HepG2 (cell line): ENCODE results near the gene MTMR10. TPM values are rescaled to one million over a fixed set of nuclear protein-coding genes. Genes with fewer than 3 reads are reported as not detected.

Experiments used
- ATAC-seq: fragments of 200-7000 bp; cut with Tn5 transposase; 3 replicates; pipeline ENCODE4 v1.9.1; 2020; ENCODE audit warnings: mild to moderate bottlenecking, moderate library complexity
- BruUV-seq: library from RNA; stranded (reverse); fragments of 400-500 nt; replicated peaks from 2 replicates; lab custom pipeline; 2021; lab: Mats Ljungman, UMichigan
- CTCF ChIA-PET: fragments of 300-600 bp; formaldehyde crosslinking; extraction: SDS; loops from one replicate; lab custom pipeline; 2021; ENCODE audit warnings: low total read pairs, inconsistent platforms, low intra/inter-chr PET ratio; lab: Yijun Ruan, JAX
- POLR2A ChIA-PET: fragments of 350-600 bp; sonication (Branson Sonifier 250); formaldehyde crosslinking; loops from one replicate; lab custom pipeline; 2020; ENCODE audit warnings: antibody characterized with exemption, inconsistent platforms; lab: Yijun Ruan, JAX
- DNase-seq: peaks from one replicate; pipeline ENCODE4 v3.0.0-alpha.2; 2015; ENCODE audit warnings: low spot score
- FAIRE-seq: peaks from 3 replicates; lab custom pipeline; 2011; peaks lifted over from hg19 to GRCh38; lab: Jason Lieb, UNC
- H2AFZ ChIP-seq: one replicate; pipeline ENCODE4 v1.6.1; 2011; ENCODE audit warnings: low read length, inconsistent platforms
- H3K27ac ChIP-seq: fragments of 300-600 bp; 3 replicates; pipeline ENCODE4 v1.8.0; 2011; ENCODE audit warnings: mixed run types, mild to moderate bottlenecking, mixed read lengths, low read length, inconsistent platforms; ENCODE audit not compliant: insufficient read depth; ENCODE audit errors: extremely low read length
- H3K27me3 ChIP-seq, 2 experiments: fragments of 200-600 bp in 1 of 2; 2 replicates in 1 of 2; 3 replicates in 1 of 2; pipeline versions ENCODE4 v1.6.0 to v1.8.0; 2011; ENCODE audit warnings: low read length in 2 of 2, mild to moderate bottlenecking in 2 of 2, moderate library complexity in 2 of 2, inconsistent platforms in 1 of 2; ENCODE audit not compliant: insufficient read depth in 2 of 2, control insufficient read depth in 1 of 2
- H3K36me3 ChIP-seq, 2 experiments: fragments of 200-600 bp in 1 of 2; replicated peaks in 1 of 2; 2 replicates in 1 of 2; 3 replicates in 1 of 2; pipeline versions ENCODE4 v1.5.1 to v1.8.0; 2011; ENCODE audit warnings: low read length in 2 of 2, inconsistent platforms in 1 of 2; ENCODE audit not compliant: insufficient read depth in 2 of 2, control insufficient read depth in 1 of 2
- H3K4me1 ChIP-seq: 2 replicates; pipeline ENCODE4 v1.5.1; 2012; ENCODE audit warnings: low read length, inconsistent platforms; ENCODE audit not compliant: insufficient read depth
- H3K4me2 ChIP-seq: 2 replicates; pipeline ENCODE4 v1.6.0; 2011; ENCODE audit warnings: low read depth, low read length, inconsistent platforms
- H3K4me3 ChIP-seq, 3 experiments: fragments of 200-600 bp in 1 of 3; sonication (generic), shearing (Covaris generic) in 1 of 3; replicated peaks in 1 of 3; 2 replicates each; pipeline ENCODE4 v1.5.1; 2011 to 2016; ENCODE audit warnings: low read length in 3 of 3, inconsistent platforms in 2 of 3, low read depth in 2 of 3, mild to moderate bottlenecking in 2 of 3, control low read depth in 1 of 3, mixed read lengths in 1 of 3; ENCODE audit not compliant: insufficient read depth in 1 of 3
- H3K79me2 ChIP-seq: one replicate; pipeline ENCODE4 v1.6.1; 2011; ENCODE audit warnings: low read length, inconsistent platforms; ENCODE audit not compliant: insufficient read depth
- H3K9ac ChIP-seq: 2 replicates; pipeline ENCODE4 v1.6.0; 2011; ENCODE audit warnings: mild to moderate bottlenecking, low read depth, low read length, inconsistent platforms; ENCODE audit not compliant: insufficient read depth
- H3K9me3 ChIP-seq: 2 replicates; pipeline ENCODE4 v1.5.1; 2012; ENCODE audit warnings: mild to moderate bottlenecking, low read length
- H4K20me1 ChIP-seq: 2 replicates; pipeline ENCODE4 v1.6.0; 2011; ENCODE audit warnings: inconsistent platforms, mild to moderate bottlenecking, low read length, moderate library complexity; ENCODE audit not compliant: insufficient read depth
- EHMT2 ChIP-seq: fragments of 200-600 bp; sonication (generic); IDR thresholded peaks from 2 replicates; pipeline ENCODE4 v1.7.0; 2017; ENCODE audit warnings: antibody characterized with exemption, low read depth, low read length, borderline replicate concordance
- JDP2 ChIP-seq: sonication (generic); formaldehyde crosslinking; IDR thresholded peaks from 2 replicates; pipeline ENCODE4 v1.8.1; 2022; ENCODE audit warnings: missing genetic modification reagents, borderline replicate concordance
- STAG1 ChIP-seq: sonication (generic); formaldehyde crosslinking; IDR thresholded peaks from 2 replicates; pipeline ENCODE4 v1.4.0; 2020; ENCODE audit warnings: missing genetic modification reagents
- ZNF326 ChIP-seq: sonication (generic); formaldehyde crosslinking; IDR thresholded peaks from 2 replicates; pipeline ENCODE4 v1.4.0; 2020; ENCODE audit warnings: missing genetic modification reagents, borderline replicate concordance
- ZNF790 ChIP-seq: sonication (generic); formaldehyde crosslinking; IDR thresholded peaks from 2 replicates; pipeline ENCODE4 v1.8.0; 2022; ENCODE audit warnings: missing genetic modification reagents, mild to moderate bottlenecking, borderline replicate concordance
- WGBS: methylation state at CpG from one replicate; pipeline ENCODE4 v1.1.6; 2017; ENCODE audit warnings: low lambda C conversion rate; 5-methylcytosine and 5-hydroxymethylcytosine counted together
- in situ Hi-C: cut with HindIII; loops from 2 replicates; pipeline ENCODE4 v1.10.0; 2017; ENCODE audit warnings: low pct_unique_long_range_greater_than_20kb; ENCODE audit not compliant: extremely low pct_ligation_motif_present
- intact Hi-C: fragments of 100-400 bp; cut with micrococcal nuclease; formaldehyde crosslinking; loops from one replicate; pipeline ENCODE4 v1.10.0; 2022; ENCODE audit not compliant: unreplicated experiment
- polyA plus RNA-seq, 8 experiments: library from polyadenylated mRNA; depleted of rRNA in 3 of 8; stranded (reverse) in 7 of 8; unstranded in 1 of 8; fragments of >200 nt; fragmentation: Illumina TruSeq in 4 of 8; extraction: Trizol in 4 of 8; gene quantifications; 2 replicates each; pipeline versions ENCODE4 v1.2.1 to v1.2.3, GENCODE V29; 2011 to 2016; ENCODE audit warnings: low read depth in 4 of 8, missing spikeins in 1 of 8, mixed read lengths in 1 of 8; ENCODE audit not compliant: insufficient read depth in 1 of 8
- small RNA-seq, 3 experiments: library from RNA; depleted of rRNA; stranded (forward); fragments of <200 nt; gene quantifications; one replicate each; pipeline ENCODE3, GENCODE V24; 2012; ENCODE audit warnings: low read depth in 2 of 3, low replicate concordance in 1 of 3; ENCODE audit not compliant: insufficient read length in 3 of 3, insufficient read depth in 2 of 3
- total RNA-seq, 5 experiments: library from RNA; depleted of rRNA; stranded (reverse); fragments of >200 nt; fragmentation: Illumina TruSeq; extraction: Trizol; gene quantifications; 2 replicates each; pipeline ENCODE4 v1.2.3, GENCODE V29; 2016; ENCODE audit warnings: low read depth in 1 of 5

MTMR10 gene
- total and polyA plus RNA-seq, 2 of the 13 experiments (the other 11 are each of a cell fraction or from before 2014, with no cell fraction given) = 10.2 to 17.4 TPM

DNA sequence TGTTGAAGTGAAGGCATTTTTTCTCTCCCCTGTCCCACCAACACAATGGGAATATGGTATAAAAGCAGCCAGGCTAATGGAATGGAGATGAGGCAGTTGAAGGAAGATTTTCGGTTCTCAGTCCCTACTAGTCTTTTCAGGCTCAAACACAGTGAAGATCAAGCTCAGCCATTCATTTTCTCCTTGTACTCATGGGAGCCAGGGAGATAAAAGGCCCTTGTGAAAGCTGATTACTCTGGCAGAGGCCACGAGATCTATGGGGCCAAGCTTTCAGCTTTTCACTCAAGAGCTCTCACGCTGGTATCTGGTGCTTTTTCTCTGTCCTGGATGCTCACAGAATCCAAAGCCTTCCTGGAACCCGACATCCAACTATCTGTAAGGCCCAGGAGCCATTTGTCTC lies 102.2 kb downstream of the MTMR10 start:
- H2AFZ ChIP-seq = no peak overlapping the region
- CTCF ChIA-PET = no interaction called here
- TF ChIP-seq STAG1 (CRISPR knock-in tag) = no peak
- TF ChIP-seq EHMT2 = no peak
- TF ChIP-seq JDP2 (CRISPR knock-in tag) = no peak
- TF ChIP-seq ZNF326 (CRISPR knock-in tag) = no peak
- TF ChIP-seq ZNF790 (CRISPR knock-in tag) = no peak
- no peak overlapping the region for H3K4me3 ChIP-seq
- ATAC-seq (no peak), FAIRE-seq (no peak), DNase-seq (no peak)
- no peaks in the 10 kb centered on the region for H3K9me3 ChIP-seq
- no peaks in the 10 kb centered on the region for H3K79me2 ChIP-seq
- no peak overlapping the region for H3K4me2 ChIP-seq
- H3K9ac ChIP-seq = no peak overlapping the region
- 2% methylated on average over 4 of the region's 4 CpGs for WGBS
- BruUV-seq = no TSS peak
- H4K20me1 ChIP-seq = no peaks in the 10 kb centered on the region
- no peaks in the 10 kb centered on the region for H3K36me3 ChIP-seq
- in situ Hi-C loops (no loop called here), intact Hi-C loops (no loop called here)
- no peaks in the 10 kb centered on the region for H3K27me3 ChIP-seq
- POLR2A ChIA-PET = interaction anchor here (0.6 to 0.9 kb wide), 2 partner anchors 14 to 1452 kb away, joined by 3 to 4 read pairs; no protein-coding TSS in a partner anchor
- H3K27ac ChIP-seq = no peak overlapping the region
- H3K4me1 ChIP-seq = no peaks in the 10 kb centered on the region

Small RNA genes lying within 50 kb of the gene (small RNA-seq; reads per million reads assigned to genes)
- 0 reads per million in 3 experiments for gene RNU6-466P

Other genes with a start within 250 kb of the MTMR10 start
- gene FAN1, start 87.7 kb downstream of the MTMR10 start, total RNA-seq (2016; rRNA removed; fragmentation: Illumina TruSeq; extraction: Trizol) = 20.1 TPM in 2 replicates
- gene FAN1, start 87.7 kb downstream of the MTMR10 start, polyA plus RNA-seq (2011; rRNA removed) = 10.6 and 10.8 TPM in 2 replicates
- not detected in 2 replicates for gene TRPM1, start 110.1 kb upstream of the MTMR10 start, total RNA-seq (2016; rRNA removed; fragmentation: Illumina TruSeq; extraction: Trizol)
- gene TRPM1, start 110.1 kb upstream of the MTMR10 start, polyA plus RNA-seq (2011; rRNA removed) = not detected in 2 replicates